ENCODE results near the gene PAGE4.

Gene PAGE4

GRCh38 chrX:49845701-49846403 lies 16.7 kb downstream of the PAGE4 start:
- no peaks in the 10 kb centered on the region for H3F3A ChIP-seq (ENCODE audit: insufficient read depth, low read length)
- H3K4me2 ChIP-seq (ENCODE audit: low read length) = no peak overlapping the region
- H3K9me2 ChIP-seq (ENCODE audit: low read depth, low read length) = no peaks in the 10 kb centered on the region
- H3K36me3 ChIP-seq (ENCODE audit: insufficient read depth, low read length) = no peaks in the 10 kb centered on the region
- no peak overlapping the region for H3K9ac ChIP-seq (ENCODE audit: low read length)
- no peaks in the 10 kb centered on the region for H3K9me3 ChIP-seq (ENCODE audit: low read length)
- H3K4me3 ChIP-seq (ENCODE audit: low read depth, low read length, poor library complexity, severe bottlenecking) = no peak overlapping the region
- no peaks in the 10 kb centered on the region for H4K20me1 ChIP-seq (ENCODE audit: insufficient read depth, low read length)
- H3K27ac ChIP-seq (ENCODE audit: low read depth, low read length, poor library complexity, severe bottlenecking) = no peak overlapping the region
- H3K4me1 ChIP-seq (ENCODE audit: insufficient read depth, low read length, severe bottlenecking) = no peaks in the 10 kb centered on the region
- no peak overlapping the region for H2AFZ ChIP-seq (ENCODE audit: low read length)
- TF ChIP-seq EZH2 (IDR thresholded peaks at IDR 0.05; ENCODE audit: borderline replicate concordance, low read length) (no peak), CTCF (IDR thresholded peaks at IDR 0.05; ENCODE audit: low read length) (no peak)
- H3K79me2 ChIP-seq (ENCODE audit: insufficient read depth, low read length) = no peaks in the 10 kb centered on the region
- no peaks in the 10 kb centered on the region for H3K27me3 ChIP-seq (ENCODE audit: insufficient read depth, low read length)

- Histone ChIP-seq H3K27me3 (ENCODE audit: insufficient read depth, low read length) (no peaks in the 10 kb centered on the region), H3K79me2 (ENCODE audit: insufficient read depth, low read length) (no peaks in the 10 kb centered on the region), H3K4me3 (ENCODE audit: low read depth, low read length, poor library complexity, severe bottlenecking) (no peak overlapping the region), H3K4me1 (ENCODE audit: insufficient read depth, low read length, severe bottlenecking) (no peaks in the 10 kb centered on the region), H2AFZ (ENCODE audit: low read length) (no peak overlapping the region), H3K27ac (ENCODE audit: low read depth, low read length, poor library complexity, severe bottlenecking) (no peak overlapping the region), H3K4me2 (ENCODE audit: low read length) (no peak overlapping the region), H3K9ac (ENCODE audit: low read length) (no peak overlapping the region), H3K9me2 (ENCODE audit: low read depth, low read length) (no peaks in the 10 kb centered on the region), H3K36me3 (ENCODE audit: insufficient read depth, low read length) (no peaks in the 10 kb centered on the region), H3K9me3 (ENCODE audit: low read length) (no peaks in the 10 kb centered on the region), H3F3A (ENCODE audit: insufficient read depth, low read length) (no peaks in the 10 kb centered on the region), H4K20me1 (ENCODE audit: insufficient read depth, low read length) (no peaks in the 10 kb centered on the region)
- no peak for TF ChIP-seq EZH2 (IDR thresholded peaks at IDR 0.05; ENCODE audit: borderline replicate concordance, low read length)
- TF ChIP-seq CTCF (IDR thresholded peaks at IDR 0.05; ENCODE audit: low read length) = no peak
Measured at GRCh38 chrX:49846522-49846921, 17.4 kb downstream of the PAGE4 start.

GRCh38 chrX:49848275-49848674 lies 19.2 kb downstream of the PAGE4 start:
- Histone ChIP-seq H3K9ac (ENCODE audit: low read length) (no peak overlapping the region), H3K79me2 (ENCODE audit: insufficient read depth, low read length) (no peaks in the 10 kb centered on the region), H3K9me3 (ENCODE audit: low read length) (no peaks in the 10 kb centered on the region), H2AFZ (ENCODE audit: low read length) (no peak overlapping the region), H3K36me3 (ENCODE audit: insufficient read depth, low read length) (no peaks in the 10 kb centered on the region), H3K9me2 (ENCODE audit: low read depth, low read length) (no peaks in the 10 kb centered on the region), H3F3A (ENCODE audit: insufficient read depth, low read length) (no peaks in the 10 kb centered on the region), H3K27me3 (ENCODE audit: insufficient read depth, low read length) (no peaks in the 10 kb centered on the region), H3K27ac (ENCODE audit: low read depth, low read length, poor library complexity, severe bottlenecking) (no peak overlapping the region), H3K4me2 (ENCODE audit: low read length) (no peak overlapping the region), H3K4me1 (ENCODE audit: insufficient read depth, low read length, severe bottlenecking) (no peaks in the 10 kb centered on the region), H3K4me3 (ENCODE audit: low read depth, low read length, poor library complexity, severe bottlenecking) (no peak overlapping the region), H4K20me1 (ENCODE audit: insufficient read depth, low read length) (no peaks in the 10 kb centered on the region)
- TF ChIP-seq CTCF (IDR thresholded peaks at IDR 0.05; ENCODE audit: low read length) (no peak), EZH2 (IDR thresholded peaks at IDR 0.05; ENCODE audit: borderline replicate concordance, low read length) (no peak)

Data from OCI-LY1 (cell line).